Fibroblast of gingiva (primary cell): ENCODE measurements around the gene HSD3B1.
A peak's percentile ranks its signal among the peaks of the same experiment; 100 is the strongest.
"Not testable (repeated sequence)": the region's sequence is repeated elsewhere in the genome, so short reads cannot be mapped to it uniquely, and the experiment has no call there.

ENCODE experiments used
- DNase-seq: peaks from one replicate; pipeline ENCODE4 v3.0.0-alpha.2; 2011; ENCODE audit warnings: low read depth

Gene HSD3B1

DNA sequence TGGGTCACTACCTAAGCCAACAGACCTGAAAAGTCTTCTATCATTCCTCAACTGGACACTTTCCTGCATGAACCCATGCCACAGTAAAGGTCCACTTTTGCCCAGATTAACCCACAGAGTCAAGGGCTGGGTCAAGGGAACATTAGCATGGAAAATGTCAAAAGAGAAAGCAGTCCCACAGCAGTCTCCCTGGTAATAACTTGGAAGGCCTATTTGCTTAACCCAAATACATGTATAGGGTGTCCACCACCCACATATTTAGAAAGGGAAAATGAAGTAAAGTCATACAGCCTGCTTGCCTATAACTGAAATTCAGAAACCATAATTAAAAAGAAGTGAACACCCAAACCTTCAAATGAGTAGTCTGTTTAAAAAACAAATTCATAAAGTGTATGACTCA is 16.1 kb upstream of the HSD3B1 start:
- no peak for DNase-seq

DNA sequence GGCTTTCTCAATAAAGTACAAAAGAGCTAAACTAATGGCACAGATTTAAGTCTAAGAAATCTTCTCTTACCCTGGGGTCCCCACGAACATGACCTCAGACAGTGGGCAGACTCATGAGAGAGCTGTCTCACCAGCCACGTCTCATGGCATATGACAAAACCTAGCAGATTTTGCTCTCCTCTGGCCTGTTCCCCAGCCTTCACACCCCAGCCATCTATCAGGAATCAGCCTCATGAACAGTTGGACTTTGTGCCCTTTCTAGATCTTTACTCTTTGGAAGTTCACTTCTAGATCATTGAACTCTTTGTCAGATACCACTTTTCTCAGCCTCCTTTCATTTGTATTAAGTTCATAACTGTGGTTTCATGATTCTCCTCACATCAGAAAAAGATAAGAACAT is 14.2 kb upstream of the HSD3B1 start:
- DNase-seq, result no peak

DNA sequence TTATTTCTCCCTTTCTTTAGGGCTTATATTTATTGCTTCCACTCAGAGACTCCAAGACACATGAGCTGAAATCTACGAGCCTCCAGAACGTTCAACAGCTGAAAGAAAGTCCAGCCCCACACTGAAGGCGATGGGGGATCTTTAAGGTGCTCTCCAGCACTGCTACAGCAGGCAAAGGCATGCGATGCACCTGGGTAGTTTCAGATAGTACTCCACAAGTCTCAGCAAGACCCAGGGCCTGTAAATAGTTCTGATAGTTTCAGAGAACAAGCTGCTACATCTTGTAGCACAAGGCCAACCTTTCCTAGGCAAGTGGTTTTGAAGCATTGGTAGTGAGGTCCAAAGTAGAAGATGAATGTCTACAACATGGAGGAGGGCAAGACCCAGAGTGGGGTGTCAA is 2.2 kb upstream of the HSD3B1 start:
- DNase-seq, result no peak

DNA sequence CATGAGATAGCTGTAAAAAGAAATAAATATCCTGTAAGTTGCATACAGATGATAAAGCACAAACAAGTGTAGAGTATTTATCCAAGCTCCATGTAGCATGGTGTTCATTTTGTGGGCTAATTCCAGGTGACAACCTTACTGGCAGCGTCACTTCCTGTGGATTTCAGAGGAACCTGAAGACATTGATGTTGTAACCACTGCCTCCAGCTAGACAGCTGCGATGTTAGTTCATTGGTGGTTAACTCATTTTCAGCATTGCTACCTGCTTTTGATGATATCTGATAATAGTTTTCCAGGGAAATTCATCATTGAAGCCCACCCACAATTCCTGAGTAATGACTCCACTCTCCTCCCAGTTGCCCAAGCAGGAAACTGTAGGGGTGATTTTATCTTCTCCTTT is 3.0 kb downstream of the HSD3B1 start:
- no peak for DNase-seq

DNA sequence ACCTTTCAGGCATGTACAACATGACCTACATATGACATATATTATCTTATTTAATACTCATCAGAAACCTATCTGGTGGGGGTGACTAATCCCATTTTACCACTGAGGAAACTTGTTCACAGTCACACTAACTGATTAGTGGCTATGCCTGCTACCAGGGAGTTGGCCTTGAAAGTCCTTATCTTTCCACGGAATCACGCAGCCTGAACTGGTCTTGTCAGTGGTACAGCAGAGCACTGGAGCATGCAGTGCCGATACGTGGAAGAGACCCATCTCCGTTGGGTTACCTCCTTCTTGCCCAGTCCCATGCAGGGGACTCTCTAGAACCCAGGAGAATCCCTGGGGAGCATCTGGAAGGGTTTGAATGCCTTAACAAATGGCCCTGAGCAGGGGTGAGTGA is 8.2 kb downstream of the HSD3B1 start:
- no peak for DNase-seq

DNA sequence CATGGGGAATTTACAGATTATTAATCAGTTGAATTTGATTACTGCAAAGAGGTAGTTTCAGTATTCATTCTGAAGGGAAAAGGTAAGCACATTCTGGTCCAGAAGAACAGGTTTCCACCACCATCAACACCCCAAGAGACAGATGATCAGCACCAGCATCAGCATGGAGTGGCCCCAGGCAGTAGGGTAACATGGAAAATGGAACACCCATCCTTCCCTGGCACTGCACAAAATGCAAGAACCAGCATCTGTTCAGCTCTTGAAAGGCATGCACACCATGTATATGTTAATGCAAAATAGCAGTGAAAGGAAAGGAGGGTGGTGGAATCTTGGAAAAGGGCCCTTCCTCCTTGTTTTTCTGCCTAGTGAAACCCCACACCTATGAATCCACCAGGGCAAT is 9.2 kb downstream of the HSD3B1 start:
- DNase-seq, result no peak

DNA sequence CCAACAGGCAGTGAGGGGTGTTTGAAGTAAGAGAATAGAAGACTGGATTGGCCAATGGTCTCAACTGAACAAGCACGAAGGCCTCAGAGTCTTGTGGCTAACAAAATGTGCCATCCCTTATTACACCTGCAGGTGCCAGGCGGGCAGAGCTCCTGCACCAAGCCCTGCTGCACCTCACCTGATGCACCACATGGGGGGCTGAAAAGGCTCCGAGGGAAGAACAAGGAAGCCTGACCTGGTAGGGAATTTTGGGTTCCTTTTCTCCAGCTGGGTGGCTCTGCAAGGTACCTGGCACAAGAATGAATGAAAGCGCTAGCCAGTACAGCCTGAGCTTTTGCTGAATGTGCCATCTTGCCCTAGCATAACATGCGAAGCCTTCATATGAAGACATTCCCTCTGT is 9.7 kb downstream of the HSD3B1 start:
- DNase-seq, result no peak

DNA sequence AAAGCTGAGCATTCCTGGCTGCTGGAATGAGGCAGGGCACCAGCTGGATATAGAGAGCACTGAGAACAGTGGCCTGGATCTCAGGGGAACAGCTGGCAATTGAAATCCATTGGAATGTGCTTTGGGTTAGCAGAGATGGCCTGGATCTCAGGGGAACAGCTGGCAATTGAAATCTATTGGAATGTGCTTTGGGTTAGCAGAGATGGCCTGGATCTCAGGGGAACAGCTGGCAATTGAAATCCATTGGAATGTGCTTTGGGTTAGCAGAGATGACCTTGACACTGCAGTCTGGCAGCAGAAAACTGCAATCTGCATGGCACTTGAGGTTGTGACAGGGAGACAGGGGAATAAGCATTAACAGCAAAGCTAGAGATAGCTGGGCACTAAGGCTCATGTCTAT is 10.7 kb downstream of the HSD3B1 start:
- not testable (repeated sequence) for DNase-seq

DNA sequence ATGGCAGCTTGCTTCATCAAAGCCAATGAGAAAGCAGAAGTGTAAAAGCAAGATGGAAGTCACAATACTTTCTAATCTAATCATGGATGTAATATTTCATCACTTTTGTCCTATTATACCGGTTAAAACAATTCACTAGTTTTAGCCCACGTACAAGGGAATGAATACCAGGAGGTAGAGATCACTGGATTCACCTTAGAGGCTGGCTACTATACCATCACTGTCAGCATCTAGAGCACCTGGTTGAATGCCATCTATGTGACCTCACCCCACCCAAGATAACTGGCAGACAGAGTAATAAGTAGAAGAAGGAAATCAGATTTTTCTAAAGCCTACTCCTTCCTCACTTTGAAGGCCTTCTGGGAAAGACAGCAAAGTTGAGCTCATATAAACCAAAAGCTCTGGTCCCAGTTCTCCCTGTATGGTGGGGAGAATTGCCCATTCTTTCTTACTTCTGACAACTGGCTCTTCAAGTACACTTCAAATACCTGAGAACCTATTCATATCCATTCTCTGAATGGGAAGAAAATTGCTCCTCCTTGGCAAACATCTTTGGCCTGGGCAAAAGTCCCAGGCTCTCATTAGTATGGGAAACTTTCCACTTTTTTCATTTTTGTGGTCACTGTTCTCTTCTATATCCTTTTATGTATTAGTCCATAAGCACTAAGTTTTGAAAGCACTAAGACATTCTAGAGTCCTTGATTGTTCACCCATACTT is 24.8 kb downstream of the HSD3B1 start:
- DNase-seq, result no peak

DNA sequence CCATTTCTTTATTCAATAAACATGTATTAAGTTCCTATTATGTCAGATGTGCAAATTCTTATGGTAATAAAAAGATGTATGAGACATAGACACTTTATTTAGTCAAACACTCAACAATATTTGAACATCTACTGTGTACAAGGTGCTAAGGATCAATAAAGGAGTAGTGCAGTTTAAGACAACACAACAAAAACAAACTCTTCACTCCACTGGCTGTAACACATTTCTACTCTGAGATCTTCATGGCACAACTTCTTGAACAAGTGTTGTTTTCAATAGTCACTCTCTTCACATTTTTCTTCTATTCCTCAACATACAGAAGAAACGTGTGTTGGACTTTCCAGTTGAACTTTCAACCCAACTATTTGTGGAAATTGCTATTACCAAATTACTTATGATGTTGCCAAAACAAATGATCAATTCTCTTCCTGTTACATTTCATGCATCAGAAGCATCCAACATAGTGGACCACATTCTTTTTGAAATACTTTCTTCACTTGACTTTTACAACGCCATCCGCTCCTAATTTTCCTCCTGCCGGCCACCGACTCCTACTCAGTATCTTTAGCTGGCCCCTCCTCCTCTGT is 25.4 kb downstream of the HSD3B1 start:
- no peak for DNase-seq

DNA sequence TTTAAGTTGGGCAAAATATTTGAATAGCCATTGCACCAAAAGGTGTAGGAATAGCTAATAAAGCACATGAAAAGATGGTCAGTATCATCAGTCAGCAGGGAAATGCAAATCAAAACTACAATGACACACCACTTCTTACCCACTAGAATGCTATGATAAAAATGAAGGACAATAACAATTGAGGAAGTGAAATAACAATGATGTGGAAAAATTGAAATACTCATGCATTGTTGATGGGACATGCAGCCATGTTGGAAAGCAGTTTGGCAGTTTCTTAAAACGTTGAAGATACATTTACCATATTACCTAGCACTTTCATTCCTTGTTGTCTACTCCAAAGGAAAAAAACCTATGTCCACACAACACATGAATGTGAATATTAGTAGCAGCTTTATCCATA is 28.4 kb downstream of the HSD3B1 start:
- no peak for DNase-seq

DNA sequence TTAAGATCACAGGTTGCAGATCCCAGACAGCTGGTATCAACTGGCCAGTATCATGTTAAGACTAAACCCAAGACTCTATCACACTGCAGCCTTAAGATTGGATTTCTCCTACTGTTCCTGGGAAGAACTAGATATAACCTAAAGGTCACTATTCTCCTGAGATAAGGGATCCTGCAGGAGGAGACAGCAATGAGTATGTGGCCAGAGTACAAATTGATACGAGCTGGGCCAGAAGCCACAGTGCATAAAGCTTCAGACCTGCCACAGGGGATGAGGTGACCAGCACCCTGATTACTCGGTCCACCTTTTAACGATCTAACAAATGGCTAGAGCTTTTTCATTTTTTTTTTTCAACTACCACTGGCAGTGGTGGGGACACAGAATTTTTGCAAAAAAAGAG is 31.0 kb downstream of the HSD3B1 start:
- DNase-seq, result no peak

DNA sequence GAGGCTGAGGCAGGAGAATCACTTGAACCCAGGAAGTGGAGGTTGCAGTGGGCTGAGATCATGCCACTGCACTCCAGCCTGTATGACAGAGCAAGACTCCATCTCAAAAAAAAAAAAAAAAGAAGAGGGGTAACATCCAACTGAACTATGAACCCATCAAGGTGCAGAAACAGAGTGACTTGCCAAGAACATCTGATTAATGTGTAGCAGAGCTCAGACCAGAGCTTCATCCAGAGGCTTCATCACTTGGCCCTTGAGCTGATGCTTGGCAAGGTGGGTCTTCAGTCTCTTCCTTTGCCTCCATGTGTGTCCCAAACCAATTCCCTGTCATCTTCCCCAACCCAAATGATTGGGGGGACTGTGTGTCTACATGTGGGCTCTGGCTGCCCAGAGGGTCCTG is 32.6 kb downstream of the HSD3B1 start:
- no peak for DNase-seq

DNA sequence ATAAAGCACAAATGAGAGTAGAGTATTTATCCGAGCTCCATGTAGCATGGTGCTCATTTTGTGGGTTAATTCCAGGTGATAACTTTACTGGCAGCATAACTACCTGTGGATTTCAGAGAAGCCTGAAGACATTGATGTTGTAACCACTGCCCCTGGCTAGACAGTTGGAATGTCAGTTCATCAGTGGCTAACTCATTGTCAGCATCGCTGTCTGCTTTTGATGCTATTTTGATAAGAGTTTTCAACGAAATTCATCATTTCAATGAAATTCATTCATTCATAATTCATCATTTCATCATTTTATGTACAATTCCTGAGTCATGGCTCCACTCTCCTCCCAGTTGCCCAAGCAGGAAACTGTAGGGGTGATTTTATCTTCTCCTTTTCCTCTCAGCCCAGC is 34.4 kb downstream of the HSD3B1 start:
- no peak for DNase-seq

DNA sequence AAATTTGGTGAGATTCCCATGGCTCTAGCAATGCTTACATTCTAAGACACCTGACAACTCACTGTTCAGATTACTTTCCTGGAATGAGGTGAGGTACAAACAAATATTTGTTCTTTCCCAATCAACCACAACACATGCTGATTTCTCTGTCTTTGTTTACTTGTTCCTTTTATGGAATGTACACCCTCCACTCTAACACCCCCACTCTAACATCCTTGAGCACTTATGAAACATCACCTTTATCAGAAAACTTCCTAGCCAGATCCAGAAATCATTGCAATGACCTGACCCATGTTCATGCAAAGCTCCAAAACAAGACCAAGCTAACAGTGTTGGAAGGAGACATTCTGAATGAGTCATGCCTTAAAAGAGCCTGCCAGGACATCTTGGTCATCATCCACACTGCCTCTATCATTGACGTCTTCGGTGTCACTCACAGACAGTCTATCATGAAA is 35.5 kb downstream of the HSD3B1 start:
- DNase-seq, result no peak

DNA sequence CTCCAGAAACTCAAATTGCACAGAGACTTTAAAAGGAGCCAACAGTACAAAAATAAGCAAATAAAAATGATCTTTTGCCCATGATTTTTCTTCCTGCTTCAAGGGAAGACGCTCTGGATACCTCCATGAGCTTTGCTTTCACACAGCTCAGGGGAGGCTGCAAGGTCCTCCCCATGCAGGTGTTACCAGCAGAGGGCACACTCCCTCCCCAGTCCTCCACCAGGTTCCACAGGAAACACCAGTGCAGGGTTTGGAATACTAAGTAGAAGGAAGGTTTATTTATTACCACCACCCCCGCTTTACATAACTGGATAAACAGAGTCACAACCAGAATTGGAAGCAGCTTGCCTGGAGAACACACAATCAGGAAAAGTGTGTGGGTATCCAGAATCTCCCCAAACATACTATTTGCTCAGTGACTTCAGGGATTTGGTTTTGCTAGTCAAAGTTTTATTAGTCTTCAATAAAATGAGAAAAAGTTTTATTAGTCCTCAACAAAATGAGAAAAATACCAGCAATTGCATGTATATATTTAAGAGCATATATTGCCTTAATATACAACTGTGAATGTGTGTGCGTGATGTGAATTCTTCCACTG is 37.3 kb downstream of the HSD3B1 start:
- no peak for DNase-seq

DNA sequence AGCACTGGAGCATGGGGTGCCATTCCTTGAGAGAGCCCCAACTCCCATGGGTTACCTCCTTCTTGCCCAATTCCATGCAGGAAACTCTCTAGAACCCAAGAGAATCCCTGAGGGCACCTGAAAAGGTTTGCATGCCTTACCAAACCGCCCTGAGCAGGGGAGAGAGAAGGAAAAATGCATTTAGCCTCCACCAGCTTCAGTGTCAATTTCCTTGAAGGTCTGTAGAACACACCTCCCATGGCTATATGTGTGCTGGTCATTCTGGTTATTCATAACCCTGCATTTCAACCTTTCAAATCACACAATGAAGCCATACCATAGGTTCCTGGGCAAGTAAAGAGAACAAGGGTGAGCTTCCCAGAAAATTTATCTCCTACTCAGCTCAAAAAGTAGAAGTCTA is 39.6 kb downstream of the HSD3B1 start:
- no peak for DNase-seq

DNA sequence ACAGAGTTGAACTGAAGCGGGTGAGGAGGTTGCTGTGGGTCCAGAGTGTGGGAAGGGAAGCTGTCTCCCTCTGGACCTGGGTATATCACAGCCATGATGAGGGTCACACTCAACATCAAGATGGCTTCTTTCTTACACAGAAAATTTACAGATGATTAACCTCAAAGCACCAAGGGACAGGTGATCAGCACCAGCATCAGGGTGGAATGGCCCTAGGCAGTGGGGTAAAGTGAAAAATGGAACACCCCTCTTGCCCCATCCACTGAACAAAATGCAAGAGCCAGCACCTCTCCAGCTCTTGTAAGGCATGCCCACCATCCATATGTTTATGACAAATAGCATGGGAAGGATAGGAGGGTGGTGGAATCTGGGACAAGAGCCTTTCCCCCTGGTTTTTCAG is 40.3 kb downstream of the HSD3B1 start:
- DNase-seq, result no peak

DNA sequence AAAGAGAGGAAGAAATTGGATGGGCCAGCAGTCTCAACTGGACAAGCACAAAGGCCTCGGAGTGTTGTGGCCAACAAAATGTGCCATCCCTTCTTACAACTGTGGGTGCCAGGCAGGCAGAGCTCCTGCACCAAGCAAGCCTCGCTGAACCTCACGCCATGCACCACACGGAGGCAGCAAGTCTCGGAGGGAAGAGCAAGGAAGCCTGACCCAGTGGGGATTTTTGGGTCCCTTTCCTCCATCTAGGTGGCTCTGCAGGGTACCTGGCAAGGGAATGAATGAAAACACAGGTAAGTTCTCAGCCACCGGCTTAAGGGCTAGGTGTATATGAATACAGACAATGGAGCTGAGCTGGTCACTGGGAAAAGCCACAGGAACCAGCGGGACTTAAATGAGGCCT is 40.8 kb downstream of the HSD3B1 start:
- DNase-seq, result no peak

DNA sequence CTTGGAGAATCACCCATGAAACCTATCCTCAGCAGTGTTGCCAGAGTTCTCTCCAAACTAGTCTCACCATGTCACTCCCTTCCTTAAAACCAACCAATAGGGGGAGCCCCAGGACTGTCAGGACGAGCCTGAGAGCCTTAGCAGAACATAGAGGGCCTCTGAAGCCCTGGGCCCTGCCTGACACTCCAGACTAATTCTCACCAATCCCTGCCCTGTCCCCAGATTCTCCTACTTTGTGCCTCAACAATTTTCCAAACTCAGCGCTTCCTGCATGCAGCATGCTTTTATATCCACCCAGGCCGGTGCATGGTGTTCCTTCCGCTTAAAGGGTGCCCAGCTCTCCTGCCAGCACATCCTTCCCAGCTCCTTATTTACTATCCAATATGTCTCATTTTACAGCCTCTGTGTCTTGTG is 42.7 kb downstream of the HSD3B1 start:
- peak; percentile 34 for DNase-seq

DNA sequence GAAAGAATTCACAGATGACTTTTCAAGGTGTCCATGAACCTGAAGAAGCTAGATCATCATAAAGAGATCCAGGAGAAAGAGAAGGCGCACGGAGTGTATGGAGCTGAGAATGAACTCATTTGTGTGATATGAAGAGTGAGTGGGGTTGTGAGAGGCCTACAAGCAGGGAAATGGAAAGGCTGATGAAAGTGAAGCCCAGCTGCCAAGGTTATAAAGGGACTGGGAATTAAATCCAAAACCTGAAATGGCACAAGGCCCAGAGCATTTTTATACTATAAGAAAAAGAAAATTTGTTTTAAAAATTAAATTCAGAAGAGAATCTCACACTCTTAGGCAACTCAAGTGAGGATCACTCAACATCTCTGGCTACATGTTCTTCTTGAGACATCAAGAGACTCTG is 43.4 kb downstream of the HSD3B1 start:
- DNase-seq, result no peak

DNA sequence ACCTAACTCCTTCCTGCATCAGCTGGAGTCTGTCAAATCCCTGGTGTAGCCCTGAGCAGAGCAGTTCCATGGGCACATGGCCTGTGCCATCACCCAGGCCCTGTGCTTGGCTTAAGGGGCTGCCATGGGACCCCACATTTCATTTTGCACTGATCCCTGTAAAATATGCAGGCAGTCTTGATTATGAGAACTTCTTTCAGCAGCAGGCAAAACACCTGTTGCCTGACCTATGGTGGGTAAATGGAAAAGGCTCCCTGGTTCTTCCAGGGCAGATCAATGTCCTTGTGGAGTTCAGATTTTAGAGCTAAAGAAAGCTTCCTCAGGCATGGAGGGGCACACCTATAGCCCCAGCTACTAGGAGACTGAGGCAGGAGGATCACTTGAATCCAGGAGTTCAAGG is 44.2 kb downstream of the HSD3B1 start:
- DNase-seq, result no peak

DNA sequence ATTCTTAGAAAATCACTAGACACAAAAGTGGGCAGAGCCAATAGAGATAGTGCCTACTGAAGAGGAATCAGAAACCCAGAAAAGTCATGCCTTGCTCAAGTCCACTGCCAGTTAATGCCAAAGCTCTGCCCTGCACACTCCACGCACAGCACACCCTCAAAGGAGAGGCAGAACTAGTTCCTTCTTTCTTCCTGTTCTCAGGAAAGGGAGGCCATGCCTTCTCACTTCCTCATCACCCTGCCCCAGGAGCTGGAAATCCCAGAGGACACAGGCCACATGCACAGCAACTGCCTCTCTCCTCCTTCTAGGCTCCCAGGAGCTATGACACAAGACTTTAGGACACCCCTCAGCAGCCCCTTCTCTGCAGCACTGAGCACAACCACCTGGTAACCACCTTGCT is 45.6 kb downstream of the HSD3B1 start:
- DNase-seq, result not testable (repeated sequence)
